HG02840 (cell line): ENCODE results near the gene SDK1.
"Not testable (repeated sequence)": the region's sequence is repeated elsewhere in the genome, so short reads cannot be mapped to it uniquely, and the experiment has no call there.

Experiments
- ATAC-seq: cut with Tn5 transposase; IDR thresholded peaks from one replicate; pipeline ENCODE4 v1.9.1; 2021; ENCODE audit warnings: mild to moderate bottlenecking, moderate library complexity, moderate number of reproducible peaks; ENCODE audit not compliant: unreplicated experiment, low FRiP score

The SDK1 gene

DNA sequence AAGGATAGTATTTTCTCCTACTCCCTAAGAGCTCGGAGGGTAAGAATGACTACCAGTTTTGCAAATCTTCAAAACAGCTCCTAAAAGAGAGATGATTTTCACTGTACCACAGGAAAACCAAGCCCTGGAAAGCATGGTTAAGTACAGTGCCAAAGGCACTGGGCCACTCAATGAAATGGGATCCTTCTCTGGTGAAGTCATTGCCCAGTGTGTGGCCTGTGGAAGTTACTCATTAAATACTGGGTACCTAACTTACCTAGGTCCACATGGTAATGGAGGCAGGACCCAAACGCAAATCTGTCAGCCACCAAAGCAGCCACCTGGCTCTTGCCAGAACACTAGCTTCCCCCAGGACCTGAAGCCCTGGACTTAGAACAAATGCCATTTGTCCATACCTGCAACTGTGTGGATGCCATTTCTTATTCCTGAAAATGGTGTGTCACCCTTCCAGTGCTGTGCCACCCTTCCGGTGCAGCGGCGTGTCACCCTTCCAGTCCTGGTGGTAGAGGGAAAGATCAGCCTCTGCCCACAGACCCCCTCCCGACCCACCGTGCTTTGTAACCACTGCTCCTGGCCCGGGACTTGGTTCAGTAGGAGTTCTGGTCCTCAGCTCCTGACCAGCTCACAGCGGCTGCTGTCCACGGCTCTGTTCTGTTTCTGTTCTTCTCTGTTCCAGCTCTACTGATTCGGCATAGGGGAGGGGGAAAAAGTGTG, 659.2 kb downstream of the SDK1 start:
- ATAC-seq: no peak

DNA sequence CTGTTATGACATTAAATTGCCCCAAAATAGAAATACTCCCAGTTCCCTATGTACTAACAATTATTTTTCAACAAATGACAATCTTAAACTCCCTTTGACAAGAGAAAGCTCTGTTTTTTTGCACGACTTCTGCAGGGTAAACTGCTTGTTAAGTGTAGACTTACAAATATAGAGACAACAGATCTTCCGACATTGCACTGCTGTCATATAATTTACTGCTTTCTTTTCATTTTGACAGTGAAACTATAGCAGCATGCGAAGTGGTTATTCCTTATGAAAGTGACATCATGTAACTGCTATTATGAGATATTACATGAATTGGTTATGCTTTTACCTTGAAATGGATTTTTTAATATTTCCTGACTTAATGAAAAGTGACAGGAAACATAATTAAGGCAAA, 659.9 kb downstream of the SDK1 start:
- no peak for ATAC-seq

DNA sequence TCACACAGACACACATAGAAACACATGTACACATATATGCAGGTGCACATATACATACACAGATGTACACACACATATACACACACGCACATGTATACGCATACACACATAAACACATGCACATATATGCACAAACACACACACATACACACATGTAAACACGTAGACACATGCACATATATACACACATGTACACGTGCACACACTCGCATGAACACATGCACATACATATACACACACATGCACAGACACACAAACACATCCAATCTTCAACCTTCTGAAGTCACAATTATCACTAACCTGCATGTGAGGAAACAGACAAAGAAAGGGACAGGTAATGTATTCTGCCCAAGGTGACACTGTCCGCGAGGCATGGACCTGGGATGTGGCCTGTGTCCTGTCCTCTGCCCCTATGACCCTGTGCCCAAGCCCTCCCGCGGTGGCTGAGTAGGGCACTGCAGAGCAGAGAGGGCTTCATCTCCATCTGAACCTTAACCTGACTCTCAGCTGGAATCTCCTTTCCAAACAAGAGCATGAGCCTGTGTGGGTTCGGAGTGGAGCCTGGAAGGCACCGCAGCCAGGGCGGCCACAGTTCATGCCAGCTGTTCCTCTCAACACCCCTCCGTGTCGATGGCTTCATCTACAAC, 660.9 kb downstream of the SDK1 start:
- ATAC-seq: no peak

DNA sequence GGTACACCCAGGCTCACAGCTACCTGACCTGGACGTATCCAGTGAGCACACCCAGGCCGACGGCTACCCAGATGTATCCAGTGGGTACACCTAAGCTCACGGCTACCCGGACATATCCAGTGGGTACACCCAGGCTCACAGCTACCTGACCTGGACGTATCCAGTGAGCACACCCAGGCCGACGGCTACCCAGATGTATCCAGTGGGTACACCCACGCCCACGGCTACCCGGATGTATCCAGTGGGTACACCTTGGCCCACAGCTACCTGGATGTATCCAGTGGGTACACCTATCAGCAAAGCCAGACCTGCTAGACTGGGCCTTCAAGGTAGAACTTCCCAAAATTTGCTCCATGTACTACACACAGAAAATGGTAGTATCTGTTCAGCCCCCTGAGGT, 662.7 kb downstream of the SDK1 start:
- not testable (repeated sequence) for ATAC-seq

DNA sequence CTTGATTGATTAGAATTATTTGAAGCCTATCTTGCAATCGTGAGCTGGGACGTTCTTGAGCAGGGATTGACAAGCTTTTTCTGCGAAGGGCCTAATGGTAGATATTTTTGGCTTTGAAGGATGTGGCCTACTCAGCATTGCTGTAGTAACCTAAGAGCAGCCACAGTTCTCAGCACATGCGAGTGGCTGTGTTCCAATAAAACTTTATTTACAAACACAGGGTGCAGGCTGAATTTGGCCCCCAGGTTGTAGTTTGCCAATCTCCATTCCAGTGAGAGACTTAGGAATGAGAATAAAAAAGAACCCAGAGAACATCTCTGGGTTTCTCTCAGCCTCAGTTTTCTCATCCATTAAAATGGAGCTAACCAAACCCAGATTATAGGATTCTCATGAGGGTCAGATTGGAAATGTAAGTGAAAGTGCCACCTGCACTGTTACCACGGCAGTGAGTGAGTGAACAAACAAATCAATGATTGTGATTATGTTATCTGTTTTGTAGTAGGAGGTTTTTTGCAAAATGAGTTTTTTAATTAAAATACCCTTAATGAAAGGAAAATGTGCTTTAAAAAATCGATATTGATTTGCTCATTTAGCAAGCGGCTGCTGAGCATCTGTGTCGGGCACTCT, 664.0 kb downstream of the SDK1 start:
- no peak for ATAC-seq

DNA sequence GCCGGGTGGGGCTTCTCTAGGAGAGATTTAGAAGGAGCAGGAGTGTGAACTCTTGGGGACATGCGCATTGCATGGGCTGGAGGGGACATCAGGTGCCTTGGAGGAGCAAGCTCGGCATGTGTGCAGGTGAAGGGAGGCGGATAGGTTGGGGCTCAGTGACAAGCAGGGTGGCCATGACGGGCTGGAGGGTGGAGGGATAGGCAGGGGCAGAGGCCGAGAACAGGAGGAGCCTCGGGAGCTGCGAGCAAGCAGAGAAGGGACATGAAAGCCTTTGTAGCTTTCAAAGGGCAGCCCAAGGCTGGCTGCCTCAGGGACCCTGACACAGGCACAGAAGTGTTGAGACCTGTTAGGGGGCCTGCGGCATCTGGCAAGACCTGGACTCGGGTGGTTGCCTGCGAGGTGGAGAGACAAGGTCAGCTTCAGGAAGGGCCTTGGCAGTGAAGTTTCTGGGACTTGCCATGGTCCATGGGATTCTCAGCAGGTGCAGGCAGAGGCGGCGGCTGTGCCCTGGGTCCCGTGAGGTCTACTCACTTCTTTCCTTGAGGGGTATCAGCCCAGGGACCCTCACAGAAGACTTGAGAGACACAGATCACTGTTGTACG, 664.8 kb downstream of the SDK1 start:
- no peak for ATAC-seq

DNA sequence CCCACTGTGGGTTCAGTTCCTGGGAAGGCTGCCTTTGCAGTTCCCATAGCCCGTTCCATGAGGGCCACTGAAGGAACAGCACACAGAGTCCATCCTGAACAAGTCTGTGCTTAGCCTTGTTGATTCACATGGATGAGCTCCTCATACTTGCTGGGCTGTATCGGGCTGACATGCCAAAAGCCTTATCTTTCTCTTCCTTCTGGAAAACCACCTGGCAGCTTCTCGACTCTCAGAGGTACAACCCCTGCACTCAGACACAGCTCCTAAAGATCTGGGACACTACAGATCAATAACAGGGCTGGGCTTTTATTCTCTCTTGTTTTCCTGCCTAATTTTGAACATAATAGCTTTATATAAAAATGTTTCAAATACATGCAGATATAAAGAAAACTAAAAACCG, 667.2 kb downstream of the SDK1 start:
- ATAC-seq: no peak

DNA sequence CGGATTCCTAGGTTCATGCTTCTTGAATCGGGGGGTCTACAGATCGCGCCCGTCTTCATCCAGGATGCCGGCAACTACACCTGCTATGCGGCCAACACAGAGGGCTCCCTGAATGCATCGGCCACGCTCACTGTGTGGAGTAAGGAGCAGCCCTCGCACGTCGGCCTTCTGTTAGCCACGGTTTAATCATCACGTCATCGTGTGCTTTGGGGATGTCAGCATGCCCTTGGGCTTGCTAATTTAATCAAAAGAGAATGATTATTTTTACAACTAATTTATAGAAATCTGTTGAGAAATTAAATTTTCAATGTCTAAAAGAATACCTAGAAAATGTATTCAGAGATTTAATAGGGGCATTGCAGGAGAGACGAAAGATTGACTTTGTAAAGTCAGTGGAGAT, 668.2 kb downstream of the SDK1 start:
- no peak for ATAC-seq

DNA sequence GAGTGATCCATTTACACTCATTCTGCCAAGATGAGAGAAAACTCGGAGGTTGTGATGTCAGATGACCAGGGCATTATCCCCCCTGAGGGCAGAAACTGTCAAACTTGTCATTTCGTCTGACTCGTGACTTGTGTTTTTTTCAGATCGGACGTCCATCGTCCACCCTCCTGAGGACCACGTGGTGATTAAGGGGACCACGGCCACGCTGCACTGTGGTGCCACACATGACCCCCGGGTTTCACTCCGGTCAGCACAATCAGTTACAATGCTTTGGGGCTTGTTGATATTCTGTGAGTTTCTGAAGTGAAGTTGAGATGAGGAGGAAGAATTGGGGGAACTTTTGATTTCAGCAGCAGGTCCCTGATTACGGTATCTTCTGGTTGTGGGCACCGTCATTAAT, 670.3 kb downstream of the SDK1 start:
- no peak for ATAC-seq

DNA sequence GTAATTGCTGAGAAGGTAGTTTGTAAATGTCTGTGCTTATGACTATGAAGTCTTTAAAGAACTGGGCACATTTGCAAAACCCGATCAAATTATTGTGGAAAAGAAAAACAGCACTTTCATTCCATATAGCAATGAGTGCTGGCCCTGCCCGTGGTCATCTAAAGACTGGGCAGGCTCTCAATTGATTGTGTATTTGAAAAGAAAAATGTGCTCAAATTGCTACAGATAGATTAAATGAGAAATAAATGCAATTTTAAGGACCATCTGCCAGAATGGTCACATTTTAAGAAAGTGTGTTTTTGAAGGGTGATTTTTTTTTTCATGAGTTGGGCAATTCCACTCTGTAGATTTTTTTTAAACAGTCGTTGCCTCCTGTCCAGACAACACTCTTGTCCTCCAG, 672.2 kb downstream of the SDK1 start:
- no peak for ATAC-seq

DNA sequence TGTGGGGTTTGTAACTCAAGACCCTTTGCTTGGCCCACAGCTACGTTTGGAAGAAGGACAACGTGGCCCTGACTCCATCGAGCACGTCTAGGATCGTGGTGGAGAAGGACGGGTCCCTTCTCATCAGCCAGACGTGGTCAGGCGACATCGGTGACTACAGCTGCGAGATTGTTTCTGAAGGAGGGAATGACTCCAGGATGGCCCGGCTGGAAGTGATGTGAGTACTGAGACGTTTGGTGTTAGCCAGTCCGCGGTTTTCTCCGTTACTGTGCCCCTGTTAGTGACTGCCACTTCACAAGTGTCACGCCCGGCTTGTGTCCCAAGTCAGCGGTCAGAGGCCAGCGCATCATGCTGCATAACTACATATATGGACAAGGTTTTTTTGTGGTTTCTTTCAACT, 673.3 kb downstream of the SDK1 start:
- ATAC-seq: no peak

DNA sequence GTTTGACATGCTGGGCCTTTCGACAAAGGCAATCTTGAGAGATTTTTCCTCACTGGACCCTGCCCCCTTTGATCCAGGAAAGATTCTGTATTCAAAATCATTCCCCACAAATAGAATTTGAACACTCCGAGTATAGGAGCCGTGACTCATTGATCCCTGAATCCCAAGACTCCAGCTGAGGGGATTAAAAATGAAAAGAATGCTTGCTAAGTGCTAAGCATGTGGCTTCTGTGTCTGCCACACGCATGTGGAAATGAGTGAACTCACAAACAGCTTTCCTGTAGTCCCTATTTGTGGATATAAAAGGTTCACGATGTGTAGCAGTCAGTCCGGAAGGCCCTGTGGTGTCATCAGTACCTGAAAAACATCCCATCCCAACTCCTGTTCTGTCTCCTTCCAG, 674.3 kb downstream of the SDK1 start:
- ATAC-seq: no peak

DNA sequence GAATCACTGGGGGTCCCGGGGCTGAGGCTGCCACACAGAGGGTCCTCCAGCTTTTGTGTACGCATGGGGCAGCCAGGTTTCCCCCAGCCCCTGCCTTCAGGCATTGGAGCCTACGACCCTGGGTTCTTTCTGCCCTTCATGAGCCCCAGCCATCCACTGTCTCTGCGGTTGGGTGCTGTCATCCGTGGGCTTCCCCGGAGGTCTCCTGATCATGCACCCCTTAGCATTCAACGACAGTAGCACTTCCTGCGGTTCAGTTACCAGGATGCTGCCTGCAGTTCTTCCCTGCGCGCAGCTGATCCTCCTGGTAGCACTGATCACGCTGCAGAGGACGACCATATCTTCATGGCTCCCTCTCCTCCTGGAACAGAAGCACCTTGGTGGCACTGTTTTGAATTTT, 676.3 kb downstream of the SDK1 start:
- ATAC-seq: no peak

DNA sequence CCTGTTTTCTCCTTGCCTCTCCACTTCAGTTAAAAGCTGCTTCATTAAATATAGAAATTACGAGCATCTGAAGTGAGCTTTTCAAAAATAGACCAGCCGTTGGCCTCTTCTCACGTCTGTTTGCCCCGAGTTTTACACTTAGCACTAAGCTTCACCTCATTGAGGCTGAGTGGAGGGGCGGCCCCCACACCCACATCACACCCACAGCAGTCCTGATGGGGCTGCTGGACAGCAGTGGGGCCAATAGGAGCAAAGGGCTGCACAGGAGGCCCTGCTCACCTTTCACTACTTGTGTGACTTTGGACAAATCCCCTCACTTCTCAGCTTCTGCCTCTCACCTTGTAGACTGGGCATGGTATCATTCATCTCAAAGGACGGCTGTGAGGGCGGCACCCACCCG, 677.8 kb downstream of the SDK1 start:
- ATAC-seq: no peak

DNA sequence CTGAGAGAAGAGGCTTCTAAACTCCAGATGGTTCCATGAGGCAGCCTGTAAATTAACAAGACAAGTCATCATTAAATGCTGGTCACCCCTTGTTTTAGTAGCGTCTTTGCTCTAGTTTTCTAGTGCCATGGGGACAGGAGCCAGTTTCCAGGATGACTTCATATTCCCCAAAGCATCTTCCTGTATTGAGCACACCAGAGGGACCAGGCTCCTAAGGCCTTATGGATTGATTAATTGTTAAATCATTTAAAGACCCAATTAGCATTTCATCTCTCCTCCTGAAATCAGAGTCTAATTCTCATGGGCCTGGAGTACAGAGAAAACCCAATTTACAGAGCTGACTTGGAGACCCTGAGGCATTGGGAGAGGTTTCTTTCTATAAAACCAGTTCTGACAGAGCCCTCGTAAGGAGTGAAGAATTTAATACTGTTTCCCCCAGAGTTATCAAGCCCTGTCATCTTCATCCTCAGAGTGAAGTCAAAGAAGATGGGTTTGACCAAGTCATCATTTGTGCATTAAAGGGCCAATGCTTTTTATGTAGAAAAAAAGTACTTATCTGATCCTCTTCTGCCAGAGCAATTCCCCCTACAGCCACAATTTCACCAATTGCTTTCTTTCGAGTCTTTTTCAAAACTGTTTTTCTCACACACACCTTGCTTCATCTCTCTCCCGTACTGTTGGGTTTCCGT, 678.7 kb downstream of the SDK1 start:
- no peak for ATAC-seq

DNA sequence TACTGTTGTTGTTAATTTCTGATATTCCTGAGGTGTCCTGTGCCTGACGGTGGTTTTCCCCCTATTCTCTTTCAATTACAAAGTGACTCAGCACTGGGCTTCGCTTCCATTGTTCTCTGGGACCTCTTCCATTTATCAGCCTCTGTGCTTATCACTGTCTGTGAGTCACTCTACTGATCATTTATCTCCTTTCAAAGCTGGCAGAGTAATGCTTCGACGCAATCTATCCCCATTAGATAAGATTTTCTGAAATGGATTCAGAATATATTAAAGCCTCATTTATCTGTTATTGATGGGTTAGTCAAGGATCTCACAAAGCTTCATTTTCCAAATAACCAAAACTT, 679.2 kb downstream of the SDK1 start:
- ATAC-seq: no peak

DNA sequence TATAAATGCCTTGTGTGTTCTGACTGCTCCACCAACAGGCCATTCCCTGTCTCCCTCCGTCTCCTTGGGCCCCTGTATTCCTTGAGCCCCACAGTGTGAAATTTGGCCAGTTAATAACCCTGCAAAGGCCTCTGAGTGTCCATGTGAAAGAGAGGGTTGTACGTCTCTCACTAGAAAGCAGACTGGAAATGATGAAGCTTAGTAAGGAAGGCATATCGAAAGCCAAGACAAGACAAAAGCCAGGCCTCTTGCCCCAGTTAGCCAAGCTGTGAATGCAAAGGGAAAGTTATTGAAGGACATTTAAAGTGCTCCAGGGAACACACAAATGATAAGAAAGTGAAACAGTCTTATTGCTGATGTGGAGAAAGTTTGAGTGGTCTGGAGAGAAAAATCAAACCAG, 680.2 kb downstream of the SDK1 start:
- no peak for ATAC-seq

DNA sequence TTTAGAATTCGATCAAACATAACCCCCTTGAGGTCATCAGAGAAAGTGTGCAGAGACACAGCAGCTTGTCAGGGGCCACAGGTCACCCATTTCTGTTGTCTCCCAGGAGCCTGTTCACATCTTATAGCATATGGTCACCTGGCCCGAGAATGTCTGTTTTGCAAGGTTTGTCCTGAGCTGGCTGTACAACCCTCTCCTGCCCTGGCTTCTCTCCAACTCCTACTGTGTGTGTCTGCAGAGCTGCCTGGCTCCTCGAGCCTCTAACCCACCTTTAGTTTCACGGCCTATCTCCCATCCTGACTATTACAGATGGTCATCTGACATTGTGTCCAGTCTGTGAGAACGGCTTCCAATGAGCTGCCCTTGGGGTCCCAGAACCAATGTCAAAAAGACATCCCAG, 683.4 kb downstream of the SDK1 start:
- ATAC-seq: no peak

DNA sequence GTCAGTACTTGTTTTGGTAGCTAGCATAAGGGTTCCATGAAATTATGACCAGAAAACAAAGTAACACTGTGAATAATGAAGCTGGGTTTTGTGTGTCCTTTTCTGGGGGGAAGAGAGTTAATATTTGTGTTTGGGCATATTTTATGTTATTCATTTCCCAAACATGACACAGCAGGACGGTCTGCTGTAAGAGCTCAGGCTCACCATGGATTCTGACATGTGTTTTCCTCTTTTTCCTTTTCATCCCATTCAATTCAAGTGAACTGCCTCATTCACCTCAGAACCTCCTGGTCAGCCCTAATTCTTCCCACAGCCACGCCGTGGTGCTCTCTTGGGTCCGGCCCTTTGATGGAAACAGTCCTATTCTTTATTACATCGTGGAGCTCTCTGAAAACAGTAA, 685.9 kb downstream of the SDK1 start:
- ATAC-seq: no peak

DNA sequence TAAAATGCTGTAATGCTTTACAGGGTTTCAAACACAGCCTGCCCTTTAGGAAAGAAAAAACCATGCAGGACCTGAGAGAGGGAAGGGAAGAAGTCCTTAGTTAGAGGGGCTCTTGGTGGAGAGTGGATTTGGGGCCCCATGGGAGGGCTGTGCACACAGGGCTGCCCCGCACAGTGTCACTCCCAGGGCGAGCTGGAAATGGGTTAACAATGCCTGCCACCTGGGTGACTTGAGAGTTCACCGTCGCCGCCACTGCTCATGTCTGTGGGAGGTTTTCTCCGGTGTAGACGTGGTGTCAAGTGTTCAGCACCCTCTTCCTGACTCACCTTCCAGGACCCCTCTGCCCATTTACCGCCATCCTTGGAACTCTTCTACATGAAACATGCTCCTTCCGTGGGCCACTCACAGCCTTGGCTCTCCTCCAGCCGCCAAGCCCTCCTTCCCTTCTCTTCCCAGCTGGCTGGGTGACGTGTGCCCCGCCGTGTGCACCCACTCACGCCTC, 686.4 kb downstream of the SDK1 start:
- no peak for ATAC-seq

DNA sequence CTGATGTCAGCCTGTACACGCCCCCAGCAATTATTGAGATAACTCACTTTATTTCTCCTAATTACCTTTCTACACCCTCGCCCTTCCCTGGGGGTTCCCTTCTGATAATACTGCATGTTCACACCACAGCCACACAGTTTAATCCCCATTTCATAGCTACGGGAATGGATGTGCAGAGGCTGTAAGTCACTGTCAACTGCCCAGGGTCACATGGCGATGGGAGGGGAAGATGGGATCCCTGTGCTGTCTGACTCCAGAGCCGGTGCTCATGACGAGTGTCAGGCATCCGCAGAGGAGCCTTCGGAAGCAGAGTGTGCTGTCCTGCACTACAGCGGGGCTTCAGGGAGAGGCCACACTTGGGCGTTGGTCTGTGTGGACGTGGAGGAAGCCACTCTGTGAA, 688.7 kb downstream of the SDK1 start:
- no peak for ATAC-seq
